Mammary epithelial cell (primary cell): ENCODE data around the gene WDR27.

Source experiments
- CTCF ChIP-seq, 2 donors: IDR thresholded peaks in 1 of 2; conservative IDR thresholded peaks in 1 of 2; 2 replicates each; pipeline ENCODE4 v1.5.1; 2011 to 2012; ENCODE audit warnings: inconsistent platforms in 2 of 2, low read length in 2 of 2, mild to moderate bottlenecking in 2 of 2, control low read depth in 1 of 2, low read depth in 1 of 2; ENCODE audit not compliant: insufficient read depth in 1 of 2; ENCODE audit errors: extremely low read depth in 1 of 2
- EZH2 ChIP-seq: IDR thresholded peaks from 2 replicates; pipeline ENCODE4 v1.6.1; 2012; ENCODE audit warnings: low read length, inconsistent platforms, borderline replicate concordance

- TF ChIP-seq CTCF (conservative IDR thresholded peaks at IDR 0.05 in 1 of 2, IDR thresholded peaks at IDR 0.05 in 1 of 2; ENCODE audit: extremely low read depth in 1 of 2, insufficient read depth in 1 of 2, low read depth in 1 of 2, low read length in 2 of 2) (no peak), EZH2 (no peak)
Measured at GRCh38 chr6:169558378-169558773, 143.5 kb downstream of the WDR27 start.
